ENCODE measurements around the gene TRPC4.

The TRPC4 gene

DNA sequence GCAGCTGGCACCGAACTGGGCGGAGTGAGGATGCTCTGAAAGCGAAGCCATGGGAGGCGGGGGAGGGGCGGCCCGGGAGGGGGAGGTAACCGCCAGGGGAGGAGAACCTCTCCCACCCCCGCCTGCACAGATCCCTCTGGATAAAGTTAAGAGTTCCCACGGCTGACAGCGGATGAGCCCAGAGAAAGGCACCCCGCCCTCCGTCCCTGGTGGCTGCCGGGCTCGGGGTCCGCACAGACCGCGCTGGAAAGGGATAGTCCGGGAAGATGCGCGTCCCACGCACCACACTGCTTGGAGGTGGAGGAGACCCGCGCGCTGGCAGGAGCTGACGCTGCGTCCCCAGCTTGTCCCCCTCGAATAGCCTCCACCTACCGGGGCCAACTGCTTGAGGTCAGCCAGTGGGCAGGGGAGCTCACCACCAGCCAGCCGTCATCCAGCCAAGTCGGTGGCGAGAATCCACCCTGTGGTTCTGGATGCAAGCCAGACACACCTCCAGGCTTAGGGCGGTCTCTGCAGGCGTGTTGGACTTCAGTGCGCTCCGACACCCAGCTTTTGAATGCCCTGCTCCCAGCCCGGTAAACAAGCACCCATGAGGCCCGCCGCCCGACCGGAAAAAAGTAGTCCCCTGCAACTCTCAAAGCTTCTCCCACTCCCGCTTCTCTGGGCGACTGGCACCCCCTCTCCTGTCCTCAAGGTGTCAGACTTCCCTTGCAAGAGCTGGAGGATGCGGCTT lies at the start of gene TRPC4:
TRPC4 (minus strand) TSS at position 17 of the 733 bp plus-strand sequence. CDS start 86,439 bp downstream, outside the sequence.
- intact Hi-C loops (cut with DNase I): no loop called here
- DNase-seq: peak; percentile 5 to 84 (median 58)

- DNase-seq: no peak
Observed at GRCh38 chr13:37918751-37919150, 49.2 kb upstream of the TRPC4 start.

DNA sequence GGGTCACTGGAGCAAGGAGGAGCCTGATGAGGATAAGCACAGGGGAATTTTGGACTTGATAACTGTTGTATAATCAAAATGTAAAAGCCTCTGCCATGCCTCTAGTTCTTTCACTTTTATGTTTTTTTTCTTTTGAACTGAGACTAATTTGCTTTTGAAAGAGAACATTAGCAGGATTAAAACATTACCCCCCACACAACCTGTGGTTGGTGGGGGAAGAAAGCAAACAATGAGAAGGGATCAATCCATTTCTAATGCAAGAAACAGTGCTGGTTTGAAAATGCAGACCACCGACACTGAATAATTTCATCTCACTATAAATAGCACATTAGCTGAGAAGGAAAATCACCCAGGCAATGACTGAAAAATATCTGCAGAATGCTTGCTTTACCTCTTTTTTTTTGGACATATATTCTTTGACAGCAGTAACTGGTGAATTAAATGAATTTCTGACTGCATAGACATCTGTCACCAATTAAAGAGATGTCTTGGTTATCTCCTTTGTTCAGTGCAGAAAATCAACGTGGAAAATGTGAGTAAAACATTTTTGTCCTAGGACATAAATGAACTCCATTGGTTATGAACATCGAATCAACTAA lies 48.6 kb upstream of the TRPC4 start:
- intact Hi-C loops (cut with DNase I): no loop called here

More at GRCh38 chr13:37918751-37919150, 49.2 kb upstream of the TRPC4 start:
- intact Hi-C loops (cut with DNase I): no loop called here

GRCh38 chr13:37914781-37915391 lies 45.3 kb upstream of the TRPC4 start:
- DNase-seq: no peak
- intact Hi-C loops (cut with DNase I): no loop called here

More for the DNA sequence above, 48.6 kb upstream of the TRPC4 start:
- no peak for DNase-seq

DNA sequence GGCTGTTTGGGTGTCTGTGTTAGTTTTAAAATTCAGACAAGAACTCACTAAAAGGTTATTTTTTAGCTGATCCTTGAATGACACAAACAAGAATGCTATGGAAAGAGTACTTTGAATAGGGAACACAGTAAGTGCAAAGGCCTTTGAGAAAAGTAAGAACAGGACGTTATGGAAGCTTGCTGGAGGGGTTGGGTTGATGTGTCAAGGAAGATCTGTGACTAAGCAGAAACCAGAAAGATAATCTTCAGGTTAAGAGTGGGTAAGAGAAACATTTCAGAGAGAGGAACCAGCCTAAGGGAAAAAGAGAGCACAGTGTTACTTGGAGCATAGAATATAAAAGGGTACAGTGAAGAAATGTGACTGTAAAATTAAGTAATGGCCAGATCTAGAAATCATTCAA lies 41.2 kb upstream of the TRPC4 start:
- intact Hi-C loops (cut with DNase I): no loop called here
- no peak for DNase-seq

DNA sequence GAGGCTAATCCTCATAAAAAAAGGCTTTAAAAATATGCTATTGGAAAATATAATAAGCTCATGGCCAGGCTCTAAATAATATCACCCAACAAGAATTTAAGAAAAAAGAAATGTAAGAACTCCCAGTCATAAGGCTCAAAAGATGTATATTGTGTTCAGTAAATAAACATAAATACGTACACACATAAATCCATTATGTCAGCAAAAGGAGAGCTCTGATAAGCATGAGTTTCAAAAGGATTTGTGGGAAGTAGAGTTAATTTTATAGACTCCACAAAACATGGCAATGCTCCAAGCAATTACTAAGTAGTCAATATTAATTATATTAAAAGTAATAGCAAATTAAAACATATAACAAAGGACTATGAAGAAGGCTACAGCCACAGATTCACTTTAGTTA lies 37.3 kb upstream of the TRPC4 start:
- no peak for DNase-seq
- intact Hi-C loops (cut with DNase I): no loop called here

- DNase-seq: no peak
- intact Hi-C loops (cut with DNase I): no loop called here
Observed at GRCh38 chr13:37905736-37906135, 36.2 kb upstream of the TRPC4 start.

DNA sequence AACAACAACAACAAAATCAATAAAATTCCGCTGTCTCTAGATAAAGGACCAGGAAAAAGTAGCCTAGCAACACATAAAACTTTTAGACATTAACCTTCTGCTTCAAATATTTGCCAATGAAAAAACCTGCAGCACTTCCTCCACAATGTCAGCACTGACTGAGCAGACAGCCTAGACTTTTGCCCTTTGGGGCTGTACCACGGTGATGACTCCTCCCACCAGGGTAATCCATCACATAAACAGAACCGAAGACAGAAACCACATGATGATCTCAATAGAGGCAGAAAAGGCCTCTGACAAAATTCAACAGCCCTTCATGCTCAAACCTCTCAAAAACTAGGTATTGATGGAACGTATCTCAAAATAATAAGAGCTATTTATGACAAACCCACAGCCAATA lies 30.2 kb upstream of the TRPC4 start:
- no peak for DNase-seq

DNA sequence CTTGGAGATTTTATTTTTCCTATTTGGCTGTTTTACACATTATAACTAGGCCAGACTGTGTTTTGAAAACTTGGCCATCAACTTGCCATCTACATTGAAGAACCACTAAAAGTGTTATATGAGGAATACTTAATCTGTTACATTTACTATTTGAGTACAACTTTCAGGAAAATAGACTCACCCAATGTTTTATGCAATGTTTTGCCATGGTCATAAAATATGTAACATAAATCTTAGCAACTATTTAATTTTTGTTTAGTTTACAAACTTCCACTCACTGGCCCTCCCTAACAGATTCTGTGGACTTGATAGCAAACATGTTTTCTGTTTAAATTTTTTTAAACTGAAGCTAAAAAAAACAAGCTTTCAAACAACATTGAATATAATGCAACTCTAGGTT lies 23.7 kb upstream of the TRPC4 start:
- intact Hi-C loops (cut with DNase I): no loop called here
- DNase-seq: no peak

More for the DNA sequence above, 30.2 kb upstream of the TRPC4 start:
- intact Hi-C loops (cut with DNase I): no loop called here

- DNase-seq: no peak
- intact Hi-C loops (cut with DNase I): no loop called here
Observed at GRCh38 chr13:37889820-37890219, 20.2 kb upstream of the TRPC4 start.

DNA sequence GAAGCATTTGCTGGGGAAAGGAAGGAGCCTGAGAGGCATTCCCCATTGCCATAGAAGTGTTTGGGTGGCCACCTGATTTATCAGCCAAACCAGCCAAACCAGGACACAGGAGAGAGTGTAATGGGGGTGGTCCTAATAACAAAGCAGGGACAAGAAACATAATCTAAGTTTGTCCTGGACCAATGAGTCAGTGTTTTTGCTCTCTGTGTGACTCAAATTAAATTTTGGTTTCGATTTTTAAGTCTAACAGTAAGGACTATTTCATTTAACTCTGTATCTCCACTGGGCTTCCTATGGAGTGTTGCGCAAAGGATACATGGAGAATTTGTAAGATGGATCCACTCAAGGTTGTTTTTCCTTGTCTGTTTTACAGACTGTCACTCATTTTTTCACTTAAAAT lies 19.5 kb upstream of the TRPC4 start:
- intact Hi-C loops (cut with DNase I): no loop called here
- DNase-seq: no peak

DNA sequence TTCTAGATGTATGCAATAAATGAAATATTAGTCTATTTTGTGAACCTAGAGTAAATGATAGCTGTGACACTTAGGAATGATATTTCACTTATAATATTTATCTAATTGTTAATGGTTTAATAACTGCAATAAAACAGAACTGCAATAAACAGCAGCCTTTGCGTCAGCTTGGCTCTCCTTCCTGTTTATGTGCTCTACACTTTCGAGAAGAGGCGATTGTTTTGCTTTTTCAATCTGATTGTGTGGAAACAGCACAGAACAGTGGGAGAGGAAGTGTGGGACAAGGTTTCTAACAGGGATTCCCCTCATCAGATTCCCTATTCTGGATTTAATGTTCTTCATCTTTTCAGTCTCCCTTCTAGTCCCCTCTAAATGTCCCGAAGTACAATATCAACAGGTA lies 17.3 kb upstream of the TRPC4 start:
- intact Hi-C loops (cut with DNase I): no loop called here
- no peak for DNase-seq

DNA sequence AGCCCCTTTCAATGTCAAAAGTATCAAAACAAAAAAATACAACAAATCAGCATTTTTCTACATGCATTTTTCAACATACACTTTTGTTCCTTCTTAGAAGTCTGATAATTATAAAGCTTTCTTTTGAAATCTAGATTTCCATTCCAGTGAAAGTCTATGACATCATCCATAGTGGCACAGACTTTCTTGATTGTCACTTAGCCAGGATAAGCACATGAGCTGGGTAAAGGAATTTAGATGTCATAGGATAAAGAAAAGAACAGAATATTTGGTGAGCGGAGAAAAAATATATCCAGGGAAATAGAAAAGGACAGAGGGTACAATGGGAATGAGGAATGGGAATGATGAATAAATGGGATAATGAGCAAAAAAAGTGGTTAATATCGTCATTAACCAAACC lies 15.1 kb upstream of the TRPC4 start:
- no peak for DNase-seq
- intact Hi-C loops (cut with DNase I): no loop called here

GRCh38 chr13:37884026-37884425 lies 14.5 kb upstream of the TRPC4 start:
- DNase-seq: no peak
- intact Hi-C loops (cut with DNase I): no loop called here

- intact Hi-C loops (cut with DNase I): no loop called here
Observed at GRCh38 chr13:37878921-37879320, 9.3 kb upstream of the TRPC4 start.

DNA sequence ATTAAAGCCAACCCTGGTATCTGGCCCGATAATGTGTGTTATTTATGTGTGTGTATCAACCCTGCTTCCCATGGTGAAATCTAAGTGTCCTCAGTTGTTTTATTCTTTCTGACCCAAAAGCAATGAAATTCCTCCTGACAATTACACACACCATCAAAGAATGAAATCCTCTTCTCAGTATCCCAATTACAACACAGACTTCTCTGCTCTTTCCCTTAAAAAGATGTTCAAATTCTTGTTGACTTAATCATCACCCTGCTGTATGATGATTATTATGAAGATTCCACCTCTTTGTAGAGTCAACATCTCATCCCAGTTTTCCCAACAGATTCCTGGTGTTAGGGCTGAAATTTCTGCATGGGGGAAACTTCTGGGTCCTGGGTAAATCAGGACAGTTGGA lies 8.9 kb upstream of the TRPC4 start:
- DNase-seq: no peak
- intact Hi-C loops (cut with DNase I): no loop called here

More at GRCh38 chr13:37878921-37879320, 9.3 kb upstream of the TRPC4 start:
- no peak for DNase-seq

DNA sequence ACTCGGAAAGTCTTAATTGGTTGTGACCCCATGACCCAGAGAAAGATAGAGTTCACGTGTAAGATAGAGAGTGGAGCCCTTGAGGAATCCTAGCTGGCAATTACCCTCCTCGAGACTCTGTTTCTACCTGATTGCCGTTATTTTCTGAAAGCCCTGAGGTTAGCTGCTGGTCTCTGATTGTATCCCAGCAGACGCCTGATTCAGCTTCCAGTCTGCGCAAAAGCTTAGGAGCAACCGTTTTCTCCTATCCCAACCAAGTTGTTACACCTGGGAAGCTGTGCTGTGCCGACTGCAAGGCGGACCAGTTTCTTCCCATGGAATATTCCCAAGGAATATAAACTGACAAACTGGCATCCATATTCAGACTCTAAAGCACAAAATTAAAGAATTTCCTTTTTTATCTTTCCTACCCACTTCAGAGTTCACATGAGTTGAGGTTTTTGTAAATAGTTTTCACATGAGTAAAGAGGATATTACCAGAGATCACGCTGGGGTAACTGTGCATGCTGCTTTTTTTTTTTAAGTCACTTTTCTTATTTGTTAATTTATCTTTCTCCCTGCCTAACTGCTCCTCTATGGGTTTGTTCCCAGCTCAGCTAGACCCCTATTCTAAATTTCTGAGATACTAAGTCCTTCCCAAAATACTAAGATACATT lies 1.5 kb upstream of the TRPC4 start:
- no peak for DNase-seq
- intact Hi-C loops (cut with DNase I): no loop called here

GRCh38 chr13:37870489-37870845 lies 895 bp upstream of the TRPC4 start:
- intact Hi-C loops (cut with DNase I): no loop called here
- no peak for DNase-seq

DNA sequence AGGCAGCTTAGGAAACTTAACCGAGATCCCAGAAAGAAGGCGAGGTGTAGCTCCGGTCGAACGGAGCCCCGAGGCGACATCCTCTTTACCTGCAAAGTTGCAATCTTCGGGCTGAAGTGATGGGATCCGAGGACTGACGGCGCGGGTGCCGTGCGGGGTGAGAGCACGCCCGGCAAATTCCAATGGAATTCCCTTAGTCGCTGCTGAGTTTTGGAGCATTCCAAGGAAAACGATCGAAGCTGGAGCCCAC lies 141 bp downstream of the TRPC4 start:
- DNase-seq: peak in 25 of 42 donors; percentile 2 to 64 (median 35)
- intact Hi-C loops (cut with DNase I): no loop called here

Data from head of caudate nucleus (tissue), 42 donors.